Measurements from ENCODE around the gene NEK6. TPM values are rescaled to one million over a fixed set of nuclear protein-coding genes. Genes with fewer than 3 reads are reported as not detected.

NEK6 gene
- total RNA-seq, 1 donor from 2014 or later: 17.4 TPM

GRCh38 chr9:124343533-124344290 lies 86.0 kb downstream of the NEK6 start:
- intact Hi-C loops (cut with micrococcal nuclease): no loop called here

GRCh38 chr9:124344291-124345050 lies 86.7 kb downstream of the NEK6 start:
- H3K9me3 Mint-ChIP-seq: no peaks in the 10 kb centered on the region
- no peaks in the 10 kb centered on the region for H3K4me1 Mint-ChIP-seq (ENCODE audit: low read depth)
- H3K4me3 Mint-ChIP-seq: no peak overlapping the region
- H3K27me3 Mint-ChIP-seq (ENCODE audit: insufficient read depth): no peaks in the 10 kb centered on the region
- H3K36me3 Mint-ChIP-seq (ENCODE audit: low read depth): no peaks in the 10 kb centered on the region
- DNase-seq (ENCODE audit: low spot score): no peak
- intact Hi-C loops (cut with micrococcal nuclease): no loop called here
- no peak overlapping the region for H3K27ac Mint-ChIP-seq

More at GRCh38 chr9:124343533-124344290, 86.0 kb downstream of the NEK6 start:
- Mint-ChIP-seq H3K4me1 (ENCODE audit: low read depth) (no peaks in the 10 kb centered on the region), H3K27me3 (ENCODE audit: insufficient read depth) (no peaks in the 10 kb centered on the region), H3K9me3 (no peaks in the 10 kb centered on the region), H3K4me3 (no peak overlapping the region), H3K27ac (no peak overlapping the region), H3K36me3 (ENCODE audit: low read depth) (no peaks in the 10 kb centered on the region)
- no peak for DNase-seq (ENCODE audit: low spot score)

- DNase-seq (ENCODE audit: low spot score): no peak
- Mint-ChIP-seq H3K27me3 (ENCODE audit: insufficient read depth) (no peaks in the 10 kb centered on the region), H3K4me1 (ENCODE audit: low read depth) (no peaks in the 10 kb centered on the region), H3K36me3 (ENCODE audit: low read depth) (no peaks in the 10 kb centered on the region), H3K9me3 (no peaks in the 10 kb centered on the region), H3K4me3 (no peak overlapping the region), H3K27ac (no peak overlapping the region)
- intact Hi-C loops (cut with micrococcal nuclease): no loop called here
Observed at GRCh38 chr9:124345063-124345462, 87.3 kb downstream of the NEK6 start.

- no peak for DNase-seq (ENCODE audit: low spot score)
- no peaks in the 10 kb centered on the region for H3K27me3 Mint-ChIP-seq (ENCODE audit: insufficient read depth)
- no peaks in the 10 kb centered on the region for H3K4me1 Mint-ChIP-seq (ENCODE audit: low read depth)
- intact Hi-C loops (cut with micrococcal nuclease): no loop called here
- no peak overlapping the region for H3K4me3 Mint-ChIP-seq
- no peaks in the 10 kb centered on the region for H3K9me3 Mint-ChIP-seq
- no peak overlapping the region for H3K27ac Mint-ChIP-seq
- no peaks in the 10 kb centered on the region for H3K36me3 Mint-ChIP-seq (ENCODE audit: low read depth)
Observed at GRCh38 chr9:124345751-124346281, 88.1 kb downstream of the NEK6 start.

- H3K27ac Mint-ChIP-seq: no peak overlapping the region
- no peaks in the 10 kb centered on the region for H3K27me3 Mint-ChIP-seq (ENCODE audit: insufficient read depth)
- intact Hi-C loops (cut with micrococcal nuclease): no loop called here
- H3K36me3 Mint-ChIP-seq (ENCODE audit: low read depth): peaks cover 5% of the 10 kb centered on the region
- H3K9me3 Mint-ChIP-seq: no peaks in the 10 kb centered on the region
- no peak for DNase-seq (ENCODE audit: low spot score)
- no peaks in the 10 kb centered on the region for H3K4me1 Mint-ChIP-seq (ENCODE audit: low read depth)
- H3K4me3 Mint-ChIP-seq: no peak overlapping the region
Observed at GRCh38 chr9:124346347-124347163, 88.8 kb downstream of the NEK6 start.

- Mint-ChIP-seq H3K36me3 (ENCODE audit: low read depth) (peaks cover 7% of the 10 kb centered on the region), H3K27ac (no peak overlapping the region), H3K4me3 (no peak overlapping the region), H3K27me3 (ENCODE audit: insufficient read depth) (no peaks in the 10 kb centered on the region), H3K4me1 (ENCODE audit: low read depth) (no peaks in the 10 kb centered on the region), H3K9me3 (no peaks in the 10 kb centered on the region)
- intact Hi-C loops (cut with micrococcal nuclease): no loop called here
- no peak for DNase-seq (ENCODE audit: low spot score)
Observed at GRCh38 chr9:124347206-124347967, 89.6 kb downstream of the NEK6 start.

- H3K27me3 Mint-ChIP-seq (ENCODE audit: insufficient read depth): no peaks in the 10 kb centered on the region
- peaks cover 12% of the 10 kb centered on the region for H3K36me3 Mint-ChIP-seq (ENCODE audit: low read depth)
- no peak overlapping the region for H3K4me3 Mint-ChIP-seq
- no peak overlapping the region for H3K27ac Mint-ChIP-seq
- no peaks in the 10 kb centered on the region for H3K9me3 Mint-ChIP-seq
- H3K4me1 Mint-ChIP-seq (ENCODE audit: low read depth): no peaks in the 10 kb centered on the region
- intact Hi-C loops (cut with micrococcal nuclease): no loop called here
- DNase-seq (ENCODE audit: low spot score): no peak
Observed at GRCh38 chr9:124347968-124348358, 90.2 kb downstream of the NEK6 start.

GRCh38 chr9:124348363-124348762 lies 90.6 kb downstream of the NEK6 start:
- Mint-ChIP-seq H3K4me1 (ENCODE audit: low read depth) (no peaks in the 10 kb centered on the region), H3K9me3 (no peaks in the 10 kb centered on the region)

GRCh38 chr9:124348831-124349230 lies 91.1 kb downstream of the NEK6 start:
- DNase-seq (ENCODE audit: low spot score): no peak
- H3K27me3 Mint-ChIP-seq (ENCODE audit: insufficient read depth): no peaks in the 10 kb centered on the region
- no peaks in the 10 kb centered on the region for H3K9me3 Mint-ChIP-seq
- no peaks in the 10 kb centered on the region for H3K4me1 Mint-ChIP-seq (ENCODE audit: low read depth)
- H3K4me3 Mint-ChIP-seq: no peak overlapping the region
- intact Hi-C loops (cut with micrococcal nuclease): no loop called here
- H3K27ac Mint-ChIP-seq: no peak overlapping the region
- H3K36me3 Mint-ChIP-seq (ENCODE audit: low read depth): peaks cover 15% of the 10 kb centered on the region

More at GRCh38 chr9:124348363-124348762, 90.6 kb downstream of the NEK6 start:
- no peak for DNase-seq (ENCODE audit: low spot score)
- Mint-ChIP-seq H3K27me3 (ENCODE audit: insufficient read depth) (no peaks in the 10 kb centered on the region), H3K4me3 (no peak overlapping the region), H3K36me3 (ENCODE audit: low read depth) (peaks cover 13% of the 10 kb centered on the region), H3K27ac (no peak overlapping the region)
- intact Hi-C loops (cut with micrococcal nuclease): no loop called here

GRCh38 chr9:124349267-124349666 lies 91.5 kb downstream of the NEK6 start:
- intact Hi-C loops (cut with micrococcal nuclease): no loop called here
- Mint-ChIP-seq H3K4me1 (ENCODE audit: low read depth) (no peaks in the 10 kb centered on the region), H3K27ac (no peak overlapping the region), H3K9me3 (no peaks in the 10 kb centered on the region), H3K27me3 (ENCODE audit: insufficient read depth) (no peaks in the 10 kb centered on the region), H3K36me3 (ENCODE audit: low read depth) (peaks cover 15% of the 10 kb centered on the region), H3K4me3 (no peak overlapping the region)
- no peak for DNase-seq (ENCODE audit: low spot score)

GRCh38 chr9:124349675-124350493 lies 92.1 kb downstream of the NEK6 start:
- intact Hi-C loops (cut with micrococcal nuclease): no loop called here
- H3K4me1 Mint-ChIP-seq (ENCODE audit: low read depth): no peaks in the 10 kb centered on the region
- H3K27ac Mint-ChIP-seq: no peak overlapping the region
- no peak overlapping the region for H3K4me3 Mint-ChIP-seq
- DNase-seq (ENCODE audit: low spot score): no peak
- no peaks in the 10 kb centered on the region for H3K9me3 Mint-ChIP-seq
- peaks cover 15% of the 10 kb centered on the region for H3K36me3 Mint-ChIP-seq (ENCODE audit: low read depth)
- H3K27me3 Mint-ChIP-seq (ENCODE audit: insufficient read depth): no peaks in the 10 kb centered on the region
